Measurements from ENCODE around the gene ALDOA. TPM values are rescaled to one million over a fixed set of nuclear protein-coding genes. Genes with fewer than 3 reads are reported as not detected.

The ALDOA gene
- total RNA-seq, 3 donors from 2014 or later: 479 to 672 (median 540) TPM

GRCh38 chr16:30083216-30084055 lies 17.9 kb downstream of the ALDOA start:
- no peak for DNase-seq (ENCODE audit: low spot score in 2 of 2)
- no peak for TF ChIP-seq CTCF (IDR thresholded peaks at IDR 0.05)
- TF ChIP-seq POLR2AphosphoS5 (IDR thresholded peaks at IDR 0.05): no peak
- no peak for TF ChIP-seq POLR2A (IDR thresholded peaks at IDR 0.05)
- H3K27me3 ChIP-seq: no peaks in the 10 kb centered on the region
- intact Hi-C loops (cut with DNase I; ENCODE audit: low total_unique reads): no loop called here
- peaks cover 18% of the 10 kb centered on the region for H3K36me3 ChIP-seq
- H3K9me3 ChIP-seq: no peaks in the 10 kb centered on the region
- no peak overlapping the region for H3K4me3 ChIP-seq
- no peak overlapping the region for H3K27ac ChIP-seq
- H3K4me1 ChIP-seq: no peaks in the 10 kb centered on the region

- H3K27ac ChIP-seq: no peak overlapping the region
- TF ChIP-seq CTCF (IDR thresholded peaks at IDR 0.05): no peak
- TF ChIP-seq POLR2AphosphoS5 (IDR thresholded peaks at IDR 0.05): no peak
- no peak for TF ChIP-seq POLR2A (IDR thresholded peaks at IDR 0.05)
- H3K27me3 ChIP-seq: no peaks in the 10 kb centered on the region
- intact Hi-C loops (cut with DNase I; ENCODE audit: low total_unique reads): no loop called here
- no peak for DNase-seq (ENCODE audit: low spot score in 2 of 2)
- no peaks in the 10 kb centered on the region for H3K4me1 ChIP-seq
- no peak overlapping the region for H3K4me3 ChIP-seq
- no peaks in the 10 kb centered on the region for H3K9me3 ChIP-seq
- peaks cover 18% of the 10 kb centered on the region for H3K36me3 ChIP-seq
These were observed 18.7 kb downstream of the ALDOA start for GRCh38 chr16:30084096-30084815.

GRCh38 chr16:30084816-30085159 lies 19.2 kb downstream of the ALDOA start:
- no peak for DNase-seq (ENCODE audit: low spot score in 2 of 2)
- H3K36me3 ChIP-seq: peaks cover 18% of the 10 kb centered on the region
- H3K4me3 ChIP-seq: no peak overlapping the region
- intact Hi-C loops (cut with DNase I; ENCODE audit: low total_unique reads): no loop called here
- no peaks in the 10 kb centered on the region for H3K9me3 ChIP-seq
- H3K27me3 ChIP-seq: no peaks in the 10 kb centered on the region
- no peak for TF ChIP-seq POLR2A (IDR thresholded peaks at IDR 0.05)
- TF ChIP-seq CTCF (IDR thresholded peaks at IDR 0.05): no peak
- TF ChIP-seq POLR2AphosphoS5 (IDR thresholded peaks at IDR 0.05): no peak
- H3K27ac ChIP-seq: no peak overlapping the region
- H3K4me1 ChIP-seq: no peaks in the 10 kb centered on the region

GRCh38 chr16:30085247-30085646 lies 19.7 kb downstream of the ALDOA start:
- TF ChIP-seq POLR2A (IDR thresholded peaks at IDR 0.05) (no peak), CTCF (IDR thresholded peaks at IDR 0.05) (no peak), POLR2AphosphoS5 (IDR thresholded peaks at IDR 0.05) (no peak)
- Histone ChIP-seq H3K4me1 (no peaks in the 10 kb centered on the region), H3K9me3 (no peaks in the 10 kb centered on the region), H3K4me3 (no peak overlapping the region), H3K27ac (peak overlapping the region in 1 of 2 donors; percentile 62), H3K36me3 (peaks cover 18% of the 10 kb centered on the region), H3K27me3 (no peaks in the 10 kb centered on the region)
- intact Hi-C loops (cut with DNase I; ENCODE audit: low total_unique reads): no loop called here
- DNase-seq (ENCODE audit: low spot score in 2 of 2): no peak

- Histone ChIP-seq H3K27me3 (no peaks in the 10 kb centered on the region), H3K27ac (peak overlapping the region in 1 of 2 donors; percentile 62), H3K4me3 (no peak overlapping the region), H3K36me3 (peaks cover 16% of the 10 kb centered on the region), H3K4me1 (no peaks in the 10 kb centered on the region), H3K9me3 (no peaks in the 10 kb centered on the region)
- TF ChIP-seq CTCF (IDR thresholded peaks at IDR 0.05): no peak
- no peak for TF ChIP-seq POLR2AphosphoS5 (IDR thresholded peaks at IDR 0.05)
- no peak for DNase-seq (ENCODE audit: low spot score in 2 of 2)
- intact Hi-C loops (cut with DNase I; ENCODE audit: low total_unique reads): no loop called here
These were observed 20.3 kb downstream of the ALDOA start for GRCh38 chr16:30085820-30086219.
